DMS53 treated with DMSO at 0.1 percent for 48 hours (cell line): ENCODE data around the gene UBE2I.

Experiments
- DNase-seq: peaks from one replicate; lab custom pipeline; 2025; ENCODE audit not compliant: unreplicated experiment; lab: John Stamatoyannopoulos, UW

Gene UBE2I

GRCh38 chr16:1277151-1277598, 32.3 kb upstream of the UBE2I start:
- no peak for DNase-seq

- no peak for DNase-seq
Measured at GRCh38 chr16:1277617-1278282, 31.7 kb upstream of the UBE2I start.

- DNase-seq: no peak
Measured at GRCh38 chr16:1278477-1278876, 31.0 kb upstream of the UBE2I start.

GRCh38 chr16:1279081-1279944, 30.1 kb upstream of the UBE2I start:
- DNase-seq: no peak

GRCh38 chr16:1279945-1280589, 29.4 kb upstream of the UBE2I start:
- DNase-seq: no peak

GRCh38 chr16:1280783-1281182, 28.7 kb upstream of the UBE2I start:
- no peak for DNase-seq

GRCh38 chr16:1281517-1281916, 27.9 kb upstream of the UBE2I start:
- DNase-seq: no peak

GRCh38 chr16:1282324-1282973, 27.0 kb upstream of the UBE2I start:
- no peak for DNase-seq

GRCh38 chr16:1283296-1283695, 26.1 kb upstream of the UBE2I start:
- no peak for DNase-seq

GRCh38 chr16:1283996-1284616, 25.3 kb upstream of the UBE2I start:
- DNase-seq: no peak

GRCh38 chr16:1285669-1286512, 23.5 kb upstream of the UBE2I start:
- no peak for DNase-seq

GRCh38 chr16:1286513-1287094, 22.8 kb upstream of the UBE2I start:
- no peak for DNase-seq

- no peak for DNase-seq
Measured at GRCh38 chr16:1287982-1288670, 21.3 kb upstream of the UBE2I start.

GRCh38 chr16:1288813-1289476, 20.5 kb upstream of the UBE2I start:
- DNase-seq: no peak

GRCh38 chr16:1289477-1289866, 20.0 kb upstream of the UBE2I start:
- DNase-seq: no peak

GRCh38 chr16:1290063-1290501, 19.4 kb upstream of the UBE2I start:
- no peak for DNase-seq

GRCh38 chr16:1290860-1291575, 18.4 kb upstream of the UBE2I start:
- DNase-seq: no peak

- DNase-seq: peak; percentile 73
Measured at GRCh38 chr16:1291576-1291974, 17.9 kb upstream of the UBE2I start.
